Caki2 (cell line): Measurements from ENCODE around the gene OXSR1. TPM values are rescaled to one million over a fixed set of nuclear protein-coding genes. Genes with fewer than 3 reads are reported as not detected.

ENCODE experiments used
- DNase-seq: peaks from one replicate; pipeline ENCODE4 v3.0.0-alpha.2; 2015; ENCODE audit warnings: low read depth
- in situ Hi-C: cut with HindIII; loops from 2 replicates; pipeline ENCODE4 v1.10.0; 2016; ENCODE audit warnings: low sequenced_read_pairs, low pct_unique_long_range_greater_than_20kb, mixed read lengths
- total RNA-seq: library from RNA; depleted of rRNA; stranded (reverse); fragments of >200 nt; shearing (Covaris generic); gene quantifications from 2 replicates; pipeline ENCODE4 v1.2.3, GENCODE V29; 2014; ENCODE audit warnings: low replicate concordance; rRNA removed

The OXSR1 gene
- total RNA-seq, result 14.7 and 17.3 TPM in 2 replicates

DNA sequence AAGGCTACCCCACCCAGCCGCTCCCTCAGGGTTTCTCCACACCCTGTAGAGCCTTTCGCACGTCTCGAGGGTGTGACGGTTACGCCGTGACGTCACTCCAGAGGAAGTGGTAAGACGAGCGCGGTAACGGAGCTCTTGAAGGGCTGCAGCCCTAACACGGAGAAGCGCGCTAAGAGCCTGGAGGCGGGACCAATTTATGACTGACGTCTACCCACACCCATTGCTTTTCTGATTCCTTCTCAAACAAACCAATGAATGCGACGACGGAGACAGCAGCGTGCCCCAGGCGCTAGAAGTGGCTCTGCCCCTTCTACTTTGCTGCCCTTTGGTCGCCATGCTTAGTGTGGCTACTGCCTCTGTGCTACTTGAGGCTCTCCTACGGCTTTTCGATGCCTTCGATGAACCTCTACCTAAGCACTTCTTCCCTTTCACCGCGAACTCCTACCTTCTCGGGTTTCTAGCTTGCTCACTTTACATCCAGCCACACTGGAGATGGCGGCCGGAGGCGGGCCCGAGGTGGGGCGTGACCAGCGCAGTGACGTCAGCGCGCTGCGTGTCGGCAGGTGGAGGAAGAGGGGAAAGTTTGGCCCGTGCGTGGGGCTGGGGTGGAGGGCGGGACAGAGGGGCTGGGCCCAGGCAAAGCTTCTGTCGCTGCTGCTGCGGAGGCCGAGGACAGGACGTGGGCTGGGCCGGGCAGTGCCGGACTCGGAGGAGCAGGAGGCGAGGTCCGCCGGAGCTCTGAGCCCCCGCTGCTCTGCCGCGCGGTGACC is at the start of gene OXSR1:
Gene OXSR1 (plus strand): TSS at position 586 of the 770 bp plus-strand sequence. CDS start 340 bp downstream, outside the sequence.
- in situ Hi-C loops, result no loop called here
- peak; percentile 99 for DNase-seq

DNA sequence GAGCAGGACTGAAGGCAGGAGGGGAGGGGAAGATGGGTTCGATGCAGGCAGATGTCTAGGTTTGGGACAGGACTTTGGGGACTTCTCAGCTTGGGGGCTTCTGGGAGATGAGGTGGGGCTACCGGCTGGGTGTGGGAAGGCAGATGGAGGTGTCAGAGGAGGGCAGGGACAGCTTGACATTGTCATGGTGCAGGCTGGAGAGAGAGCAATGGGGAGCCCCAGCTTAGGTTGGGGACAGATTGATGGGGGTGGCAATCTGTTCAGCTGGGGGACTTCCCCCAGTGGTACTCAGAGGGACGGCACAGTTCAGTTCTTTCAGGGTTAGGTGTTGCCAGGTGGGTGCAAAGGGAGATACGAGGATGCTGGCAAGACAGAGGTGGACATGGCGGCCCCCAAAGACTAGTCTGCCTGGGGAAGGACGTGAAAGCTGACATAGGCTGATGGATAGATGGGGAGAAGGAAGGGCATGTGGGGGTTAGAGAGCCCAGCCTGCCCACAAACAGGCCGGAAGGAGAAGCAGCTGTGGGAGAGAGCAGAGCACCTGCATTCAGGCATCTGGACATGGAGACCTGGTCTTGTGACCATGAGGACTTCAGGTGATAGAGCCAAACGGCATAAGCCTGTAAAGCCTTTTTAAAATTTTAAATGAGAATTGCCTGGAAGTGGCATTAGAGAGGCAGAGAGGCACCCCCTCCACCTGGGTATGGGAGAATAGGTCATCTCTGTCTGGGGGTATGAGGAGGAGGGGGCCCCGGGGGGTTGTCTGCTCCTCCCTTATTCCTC is 49.5 kb upstream of the OXSR1 start:
- no peak for DNase-seq
- in situ Hi-C loops, result no loop called here

DNA sequence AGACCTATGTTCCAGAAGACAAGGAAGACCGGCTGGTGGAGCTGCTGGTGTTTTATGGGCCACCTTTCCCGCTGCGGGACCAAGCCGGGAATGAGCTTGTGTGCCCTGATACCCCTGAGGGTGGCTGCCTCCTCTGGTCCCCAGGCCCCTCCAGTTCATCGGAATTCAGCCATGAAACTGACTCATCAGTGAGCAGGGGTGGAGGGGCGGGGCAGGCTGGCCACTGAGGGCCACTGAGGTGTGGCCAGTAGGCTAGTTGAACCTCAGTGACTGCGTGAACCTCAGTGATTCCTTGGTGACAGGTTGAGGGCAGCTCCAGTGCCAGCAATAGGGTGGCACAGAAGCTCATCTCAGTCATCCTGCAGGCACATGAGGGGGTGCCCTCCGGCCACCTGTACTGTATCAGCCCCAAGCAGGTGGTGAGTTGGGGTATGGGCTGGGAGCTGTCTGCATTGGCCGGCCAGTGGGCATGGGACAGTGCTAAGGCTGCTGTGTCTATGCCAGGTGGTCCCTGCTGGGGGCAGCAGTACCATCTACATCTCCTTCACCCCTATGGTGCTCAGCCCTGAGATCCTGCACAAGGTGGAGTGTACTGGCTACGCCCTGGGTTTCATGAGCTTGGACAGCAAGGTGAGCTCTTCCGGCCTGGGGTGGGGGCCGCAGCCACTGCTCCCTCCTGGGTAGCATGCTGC is 48.7 kb upstream of the OXSR1 start:
- peak; percentile 22 for DNase-seq
- in situ Hi-C loops, result no loop called here

DNA sequence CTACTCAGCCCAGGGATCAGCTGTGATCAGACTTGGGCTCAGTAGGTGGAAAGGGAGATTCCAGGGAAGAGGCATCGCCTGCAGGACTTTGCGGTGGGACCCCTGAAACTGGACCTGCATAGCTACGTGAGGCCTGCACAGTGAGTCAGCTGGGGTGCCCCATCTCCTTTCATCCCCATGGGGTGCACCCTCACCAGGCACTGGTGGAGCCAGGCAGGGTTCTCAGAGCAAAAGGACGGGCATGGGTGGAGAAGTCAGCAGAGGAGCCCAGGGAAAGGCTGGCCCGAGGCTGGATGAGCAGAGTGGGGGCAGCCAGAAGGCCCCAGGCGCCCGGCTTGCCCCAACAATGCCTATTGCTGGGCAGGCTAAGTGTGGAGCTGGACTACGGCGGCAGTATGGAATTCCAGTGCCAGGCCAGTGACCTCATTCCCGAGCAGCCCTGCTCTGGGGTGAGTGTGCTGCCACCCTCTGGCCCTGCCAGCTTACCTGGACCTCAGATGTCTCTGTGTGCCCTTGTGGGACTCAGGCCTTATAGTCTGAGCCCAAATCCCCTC is 48.1 kb upstream of the OXSR1 start:
- DNase-seq, result peak; percentile 2
- in situ Hi-C loops, result no loop called here

DNA sequence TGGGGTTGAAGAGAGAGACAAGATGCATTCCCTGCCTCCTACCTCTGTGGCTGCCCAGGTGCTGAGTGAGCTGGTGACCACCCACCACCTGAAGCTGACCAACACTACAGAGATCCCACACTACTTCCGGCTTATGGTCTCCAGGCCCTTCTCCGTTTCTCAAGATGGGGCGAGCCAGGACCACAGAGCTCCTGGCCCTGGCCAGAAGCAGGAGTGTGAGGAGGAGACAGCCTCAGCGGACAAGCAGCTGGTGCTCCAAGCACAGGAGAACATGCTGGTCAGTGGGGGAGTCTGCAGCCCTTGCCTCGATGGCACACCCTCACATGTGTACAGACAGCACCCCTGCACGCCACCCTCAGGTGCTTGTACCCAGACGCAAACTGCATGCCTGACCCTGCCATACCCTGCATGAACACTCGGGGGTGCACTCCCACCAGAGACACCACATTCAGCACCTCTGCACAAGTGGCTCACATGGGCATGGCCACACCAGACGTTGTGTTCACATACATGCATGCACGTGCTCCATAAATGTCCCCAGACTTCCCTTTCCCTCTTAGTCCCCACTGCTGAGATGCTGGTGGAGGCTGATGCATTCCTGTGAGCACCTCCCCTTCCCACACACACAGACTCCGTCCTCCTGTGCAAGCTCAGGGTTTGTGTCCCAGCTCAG is 47.5 kb upstream of the OXSR1 start:
- in situ Hi-C loops, result no loop called here
- DNase-seq, result peak; percentile 21

DNA sequence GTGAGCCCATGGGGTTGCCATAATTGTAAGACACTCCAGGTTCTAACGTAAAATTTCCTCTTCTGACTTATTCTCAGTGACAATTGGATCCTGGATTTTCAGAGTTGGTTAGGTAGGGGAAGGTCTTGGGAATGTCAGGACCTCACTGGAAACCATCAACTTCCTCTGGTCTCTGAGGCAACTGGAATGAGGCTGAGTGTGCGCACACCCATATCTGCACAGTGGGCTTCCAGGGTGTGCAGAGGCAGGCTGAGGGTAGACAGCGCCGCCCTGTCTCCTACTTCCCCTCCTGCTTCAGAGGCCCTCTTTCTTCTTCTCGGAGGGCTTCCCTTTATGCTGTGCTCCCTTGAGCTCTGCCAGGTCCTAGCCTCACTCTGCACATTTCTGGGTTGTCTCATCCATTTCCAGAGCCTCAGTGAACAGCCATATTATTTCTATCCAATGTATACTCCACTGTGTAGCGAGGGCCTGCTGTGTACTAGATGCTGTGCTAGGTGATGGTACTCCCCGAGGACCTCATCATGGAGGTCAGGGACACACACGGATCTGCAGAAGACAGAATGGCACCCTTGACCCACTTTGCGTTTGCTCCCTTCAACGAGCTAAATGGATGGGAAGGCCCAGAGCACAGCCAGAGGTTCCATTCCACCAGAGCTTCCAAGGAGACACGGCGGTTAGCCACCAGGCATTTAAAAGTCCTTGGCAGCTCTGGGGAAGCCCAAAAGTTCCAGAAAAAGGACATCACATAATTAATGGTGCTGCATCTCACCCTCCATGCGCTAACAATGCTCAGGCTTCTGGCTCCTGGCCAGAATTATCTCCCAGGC is 46.7 kb upstream of the OXSR1 start:
- DNase-seq, result no peak
- in situ Hi-C loops, result no loop called here

DNA sequence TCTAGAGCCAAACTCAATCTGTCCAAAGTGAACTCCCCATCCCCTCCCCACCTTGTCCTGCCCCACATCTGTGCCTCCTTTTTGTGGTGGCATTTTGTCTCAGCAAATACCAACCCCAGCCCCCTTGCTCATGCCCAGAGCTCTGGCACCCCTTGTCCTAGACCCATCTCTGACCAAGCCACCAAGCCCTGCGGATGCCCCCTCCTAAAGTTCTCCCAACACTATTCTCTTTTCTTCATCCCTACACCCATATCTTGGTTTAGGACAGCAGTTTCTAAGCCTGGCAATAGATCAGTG is 46.1 kb upstream of the OXSR1 start:
- in situ Hi-C loops, result no loop called here
- DNase-seq, result no peak

DNA sequence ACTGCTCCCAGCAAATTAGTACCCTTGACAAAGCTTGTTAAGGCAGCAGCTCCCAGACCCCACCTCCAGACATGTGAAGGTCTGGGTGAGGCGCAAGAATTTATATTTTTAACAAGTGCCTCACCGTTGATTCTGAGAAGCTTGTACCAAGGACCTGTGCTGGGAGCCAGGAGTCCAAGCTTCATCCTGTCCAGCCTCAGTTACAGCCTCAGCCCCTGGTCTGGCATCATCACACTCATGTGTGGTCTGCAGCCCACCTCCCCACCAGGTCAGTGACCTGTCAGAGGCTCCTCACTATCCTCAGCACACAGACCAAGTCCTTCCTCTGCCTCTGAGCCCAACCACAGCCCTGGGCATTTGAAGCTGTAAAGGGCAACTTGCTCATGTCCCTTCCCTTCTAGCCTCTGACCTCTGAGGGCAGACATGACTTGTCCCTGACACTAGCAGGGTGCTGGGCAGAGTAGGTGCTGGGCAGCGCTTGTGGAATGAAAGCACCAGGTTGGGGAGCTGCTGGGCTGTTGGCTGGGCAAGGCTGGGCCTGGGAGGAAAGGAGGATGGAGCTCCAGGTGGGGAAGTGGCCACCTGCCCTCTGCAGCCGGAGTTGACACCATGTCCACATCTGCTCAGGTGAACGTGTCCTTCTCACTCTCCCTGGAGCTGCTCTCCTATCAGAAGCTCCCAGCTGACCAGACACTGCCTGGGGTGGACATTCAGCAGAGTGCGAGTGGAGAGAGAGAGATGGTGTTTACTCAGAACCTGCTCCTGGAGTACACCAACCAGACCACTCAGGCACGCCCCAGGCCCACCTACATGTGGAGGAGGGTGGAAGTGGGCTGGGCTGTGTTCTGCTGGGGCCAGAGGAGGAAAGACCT is 45.3 kb upstream of the OXSR1 start:
- in situ Hi-C loops, result no loop called here
- no peak for DNase-seq

DNA sequence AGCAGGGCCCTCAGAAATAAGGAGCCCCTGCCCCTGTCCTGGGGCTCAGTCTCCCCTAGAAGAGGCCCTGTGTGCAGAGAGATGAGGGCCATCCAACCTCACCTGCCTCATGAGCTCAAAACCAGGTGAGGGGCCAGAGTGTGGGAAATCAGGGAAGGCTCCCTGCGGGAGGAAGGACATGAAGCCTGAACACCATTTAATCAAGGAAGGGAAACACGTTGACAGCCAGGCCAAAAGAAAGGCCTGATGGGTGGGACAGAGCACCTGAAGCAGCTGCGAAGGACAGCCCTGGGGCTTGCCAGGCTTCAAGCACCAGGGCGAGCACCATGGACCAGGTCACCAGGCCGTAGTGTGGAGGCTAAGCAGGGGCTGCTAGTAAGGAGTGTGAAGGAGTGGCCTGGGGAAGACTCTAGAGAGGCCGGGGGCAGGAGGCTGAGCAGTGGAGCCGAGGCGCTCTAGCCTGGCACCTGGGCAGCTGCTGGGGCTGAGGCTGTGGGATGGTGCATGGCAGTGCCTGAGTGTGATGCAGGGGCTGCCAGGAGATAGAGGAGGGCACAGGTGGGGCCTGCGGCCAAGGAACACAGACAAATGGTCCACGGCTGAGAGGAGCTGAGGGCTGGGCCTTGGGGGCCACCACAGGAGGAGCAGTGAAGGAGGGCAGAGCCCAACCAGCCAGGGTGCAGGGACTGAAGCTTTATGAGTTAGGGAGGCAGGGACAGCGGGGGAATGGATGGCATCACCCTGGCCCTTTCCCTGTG is 44.5 kb upstream of the OXSR1 start:
- DNase-seq, result no peak
- in situ Hi-C loops, result no loop called here

DNA sequence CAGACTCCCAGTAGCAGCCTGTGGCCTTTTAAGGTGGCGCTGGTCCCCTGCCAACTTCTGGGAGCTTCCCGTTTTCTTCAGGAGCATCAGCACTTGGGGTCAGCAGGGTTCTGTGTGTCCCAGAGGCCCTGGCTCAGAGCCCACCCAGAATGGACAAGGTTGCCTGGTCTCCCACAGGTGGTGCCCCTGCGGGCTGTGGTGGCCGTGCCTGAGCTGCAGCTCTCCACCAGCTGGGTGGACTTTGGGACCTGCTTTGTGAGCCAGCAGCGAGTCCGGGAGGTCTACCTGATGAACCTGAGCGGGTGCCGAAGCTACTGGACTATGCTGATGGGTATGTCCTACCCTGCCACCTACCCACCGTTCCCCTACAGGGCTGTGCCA is 43.9 kb upstream of the OXSR1 start:
- no peak for DNase-seq
- in situ Hi-C loops, result no loop called here

DNA sequence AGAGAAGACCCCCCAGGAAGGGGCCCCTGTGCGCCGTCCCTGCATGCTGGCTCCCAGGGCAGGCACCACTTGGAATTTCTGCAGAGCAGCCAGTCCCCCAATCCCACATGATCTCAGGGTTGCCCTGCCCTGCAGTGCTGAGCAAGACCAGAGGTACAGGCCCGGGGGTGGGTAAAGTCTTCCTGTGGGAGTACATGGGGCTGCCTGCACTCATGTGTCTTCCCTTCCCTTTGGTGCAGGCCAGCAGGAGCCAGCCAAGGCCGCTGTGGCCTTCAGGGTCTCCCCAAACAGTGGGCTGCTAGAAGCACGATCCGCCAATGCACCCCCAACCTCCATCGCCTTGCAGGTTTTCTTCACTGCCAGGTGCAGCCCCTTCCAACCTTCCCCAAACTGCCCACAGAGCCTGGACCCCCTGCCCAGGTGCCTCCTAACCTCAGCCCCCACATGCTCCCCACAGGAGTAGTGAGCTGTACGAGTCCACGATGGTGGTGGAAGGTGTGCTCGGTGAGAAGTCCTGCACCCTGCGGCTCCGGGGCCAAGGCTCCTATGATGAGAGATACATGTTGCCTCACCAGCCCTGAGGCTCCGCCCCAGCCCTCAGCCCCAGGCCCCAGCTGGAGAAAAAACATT is 43.4 kb upstream of the OXSR1 start:
- in situ Hi-C loops, result no loop called here
- DNase-seq, result no peak

DNA sequence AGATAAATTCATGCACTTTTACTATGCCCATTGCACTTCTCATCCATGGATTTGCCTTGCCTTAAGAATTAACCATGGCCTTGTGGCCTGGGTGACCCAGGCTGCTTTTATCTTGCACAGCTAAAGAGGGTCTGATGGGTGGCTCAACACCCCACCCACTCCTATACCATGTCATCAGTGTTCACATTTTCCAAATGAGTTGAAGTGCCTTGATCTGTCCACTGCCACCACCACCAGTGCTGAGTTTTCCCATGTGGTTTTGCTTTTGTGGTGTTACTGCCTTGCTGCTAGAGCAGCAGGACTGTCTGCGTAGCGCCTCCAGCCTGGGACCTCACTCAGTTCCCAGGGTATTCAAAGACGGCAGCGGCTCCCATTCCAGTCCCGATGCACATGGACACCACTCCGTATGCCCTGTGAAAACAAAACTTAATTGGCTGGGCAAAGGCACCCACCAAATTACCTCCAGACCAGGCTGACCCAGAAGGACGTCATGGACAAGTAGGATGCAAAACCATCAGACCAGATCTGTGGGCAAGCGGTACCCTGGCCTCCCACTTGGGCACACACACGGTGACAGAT is 42.5 kb upstream of the OXSR1 start:
- in situ Hi-C loops, result no loop called here
- DNase-seq, result no peak

DNA sequence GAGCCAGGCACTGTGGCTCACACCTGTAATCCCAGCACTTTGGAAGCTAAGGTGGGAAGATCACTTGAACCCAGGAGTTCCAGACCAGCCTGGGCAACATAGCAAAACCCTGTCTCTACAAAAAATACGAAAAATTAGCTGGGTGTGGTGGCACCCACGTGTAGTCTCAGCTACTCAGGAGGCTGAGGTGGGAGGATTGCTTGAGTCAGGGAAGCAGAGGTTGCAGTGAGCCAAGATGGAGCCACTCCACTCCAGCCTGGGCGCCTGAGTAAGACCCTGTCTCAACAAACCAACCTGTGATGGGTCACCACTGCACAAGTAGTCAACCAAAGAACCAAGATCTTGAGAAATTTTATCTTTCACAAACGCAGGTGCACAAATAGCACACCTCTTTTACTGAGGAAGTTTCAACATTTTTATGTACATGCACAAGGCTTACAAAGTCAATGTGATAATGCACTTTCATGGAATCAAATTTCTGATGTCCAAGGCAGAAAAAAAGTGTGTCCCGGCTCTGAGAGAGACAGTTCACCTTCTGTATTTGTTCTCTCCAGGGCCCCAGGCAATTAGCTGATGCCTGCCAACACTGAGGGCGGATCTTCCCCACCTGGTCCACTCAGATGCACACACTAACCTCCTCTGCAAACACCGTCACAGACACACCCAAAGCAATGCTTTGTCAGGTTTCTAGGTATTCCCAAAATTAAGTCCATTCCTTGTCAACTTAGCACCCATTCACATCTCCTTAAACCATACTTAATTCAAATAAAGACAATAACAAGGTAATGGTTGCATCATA is 40.8 kb upstream of the OXSR1 start:
- DNase-seq, result no peak
- in situ Hi-C loops, result no loop called here

DNA sequence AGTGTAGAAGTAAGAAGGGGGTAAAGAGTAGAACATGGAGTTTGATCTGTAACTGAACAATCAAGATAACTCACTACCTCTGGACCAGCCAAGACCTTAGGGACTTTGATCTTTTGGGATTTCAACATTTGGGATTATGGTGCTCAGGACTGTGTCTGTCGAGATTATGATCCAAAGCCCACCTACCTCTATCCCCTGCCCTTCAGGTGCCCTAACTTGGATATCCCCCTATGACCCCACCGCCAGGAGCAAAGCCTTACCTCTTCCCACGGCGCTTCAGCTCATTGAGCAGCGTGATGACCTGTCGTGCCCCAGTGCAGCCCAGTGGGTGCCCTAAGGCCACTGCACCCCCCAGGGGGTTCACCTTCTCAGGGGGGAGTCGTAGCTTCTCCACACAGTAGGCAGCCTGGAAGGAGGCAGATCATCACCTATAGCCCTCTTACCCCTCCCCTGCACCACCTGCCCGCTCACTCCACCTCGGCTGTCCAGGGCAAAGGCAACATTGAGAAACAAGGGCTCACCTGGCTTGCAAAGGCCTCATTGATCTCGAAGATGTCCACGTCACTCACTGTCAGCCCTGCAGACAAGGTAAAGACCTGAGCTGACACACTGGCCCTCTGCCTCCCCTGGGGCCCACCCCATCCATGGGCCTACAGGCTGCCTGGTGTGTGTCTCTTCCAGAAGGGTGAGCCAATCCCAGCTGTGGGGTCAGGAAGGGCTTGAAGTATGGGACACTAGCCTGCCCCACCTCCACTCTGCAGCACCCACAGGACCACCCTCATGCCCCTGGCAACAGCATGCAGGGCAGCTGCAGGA is 39.8 kb upstream of the OXSR1 start:
- no peak for DNase-seq
- in situ Hi-C loops, result no loop called here
